Activated T-helper 1 cell treated with anti-CD3 and anti-CD28 coated beads, Interleukin-12 subunit alpha, Interleukin-12 subunit beta, Interleukin-2, Interleukin-4 antibody, amounts not matched to agents 30 ng/mL and 10 ng/mL and 1 ng/mL, durations not matched to agents 14 hours and 24 hours and 36 hours (primary cell): ENCODE results near the gene ENAH. TPM values are rescaled to one million over a fixed set of nuclear protein-coding genes. Genes with fewer than 3 reads are reported as not detected.
"Not testable (repeated sequence)": the region's sequence is repeated elsewhere in the genome, so short reads cannot be mapped to it uniquely, and the experiment has no call there.

Source experiments
- DNase-seq: peaks from one replicate; pipeline ENCODE4 v3.0.0; 2021; ENCODE audit warnings: low spot score
- H3K27ac Mint-ChIP-seq: one replicate; pipeline ENCODE4 v1.8.0; 2021; ENCODE audit warnings: mild to moderate bottlenecking, mixed read lengths
- H3K27me3 Mint-ChIP-seq: one replicate; pipeline ENCODE4 v1.8.0; 2022; ENCODE audit warnings: mild to moderate bottlenecking, moderate library complexity, mixed read lengths; ENCODE audit not compliant: insufficient read depth
- H3K36me3 Mint-ChIP-seq: one replicate; pipeline ENCODE4 v1.8.0; 2021; ENCODE audit warnings: low read depth, mixed read lengths
- H3K4me1 Mint-ChIP-seq: one replicate; pipeline ENCODE4 v1.8.0; 2021; ENCODE audit warnings: low read depth, mixed read lengths
- H3K4me3 Mint-ChIP-seq: one replicate; pipeline ENCODE4 v1.8.0; 2021; ENCODE audit warnings: mild to moderate bottlenecking, moderate library complexity, mixed read lengths
- H3K9me3 Mint-ChIP-seq: one replicate; pipeline ENCODE4 v1.8.0; 2021; ENCODE audit warnings: mixed read lengths
- intact Hi-C: fragments of 100-400 bp; cut with micrococcal nuclease; formaldehyde crosslinking; loops from one replicate; pipeline ENCODE4 v1.15.1; 2024
- total RNA-seq: library from RNA; stranded (reverse); gene quantifications from 2 replicates; pipeline ENCODE4 v1.2.3, GENCODE V29; 2022

ENAH gene
- total RNA-seq, 1 donor from 2014 or later = 0.23 TPM

- intact Hi-C loops = no loop called here
- H3K4me1 Mint-ChIP-seq = no peaks in the 10 kb centered on the region
- DNase-seq = no peak
- H3K27me3 Mint-ChIP-seq = peaks cover 12% of the 10 kb centered on the region
- no peaks in the 10 kb centered on the region for H3K36me3 Mint-ChIP-seq
- H3K9me3 Mint-ChIP-seq = no peaks in the 10 kb centered on the region
- H3K4me3 Mint-ChIP-seq = no peak overlapping the region
- H3K27ac Mint-ChIP-seq = no peak overlapping the region
Measured at GRCh38 chr1:225666495-225666894, 13.6 kb upstream of the ENAH start.

DNA sequence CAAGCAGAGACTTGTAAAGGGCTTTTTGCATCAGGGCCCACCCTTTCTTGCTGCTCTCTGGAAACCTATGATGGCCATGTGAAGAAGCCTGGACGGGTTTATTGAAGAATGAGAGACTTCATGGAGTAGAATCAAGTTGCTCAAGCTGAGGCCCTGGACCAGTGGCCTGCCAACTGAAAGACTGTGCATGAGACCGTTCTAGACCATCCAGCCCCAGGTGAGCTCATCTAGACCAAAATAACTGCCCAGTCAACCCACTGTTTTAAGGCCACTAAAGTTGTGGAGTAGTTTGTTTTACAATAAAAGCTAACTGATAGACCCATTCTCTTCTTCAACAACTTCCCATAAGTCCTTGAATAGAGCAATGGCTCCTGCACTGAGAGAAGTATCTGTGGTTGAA lies 11.8 kb upstream of the ENAH start:
- H3K9me3 Mint-ChIP-seq = no peaks in the 10 kb centered on the region

DNA sequence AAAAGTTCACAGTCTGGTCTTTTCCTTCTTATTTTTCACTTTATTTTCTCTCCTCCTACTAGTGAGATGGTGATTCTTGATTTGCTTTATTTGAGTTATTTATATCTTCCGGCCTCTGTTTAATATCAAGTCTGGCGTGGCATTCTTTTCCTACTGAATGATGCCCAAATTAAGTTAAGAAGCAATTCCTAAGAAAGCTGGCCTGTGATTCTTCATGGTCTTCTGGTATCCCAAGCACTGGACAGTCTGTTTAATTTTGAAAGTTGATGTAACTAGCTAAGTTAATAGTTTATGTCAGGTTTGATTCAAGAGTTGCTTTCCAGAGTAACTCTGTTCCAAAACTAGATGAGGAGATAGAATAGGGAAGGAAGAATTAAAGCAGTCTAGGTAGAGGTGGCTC lies 9.2 kb upstream of the ENAH start:
- Mint-ChIP-seq H3K36me3 (no peaks in the 10 kb centered on the region), H3K4me1 (no peaks in the 10 kb centered on the region), H3K27ac (no peak overlapping the region), H3K27me3 (peaks cover 12% of the 10 kb centered on the region), H3K4me3 (no peak overlapping the region), H3K9me3 (no peaks in the 10 kb centered on the region)
- intact Hi-C loops = no loop called here
- no peak for DNase-seq

More for the DNA sequence above, 11.8 kb upstream of the ENAH start:
- intact Hi-C loops = no loop called here
- no peaks in the 10 kb centered on the region for H3K4me1 Mint-ChIP-seq
- no peak for DNase-seq
- no peak overlapping the region for H3K27ac Mint-ChIP-seq
- H3K36me3 Mint-ChIP-seq = no peaks in the 10 kb centered on the region
- H3K4me3 Mint-ChIP-seq = no peak overlapping the region
- H3K27me3 Mint-ChIP-seq = peaks cover 10% of the 10 kb centered on the region

- Mint-ChIP-seq H3K4me3 (no peak overlapping the region), H3K4me1 (no peaks in the 10 kb centered on the region), H3K36me3 (no peaks in the 10 kb centered on the region), H3K9me3 (no peaks in the 10 kb centered on the region), H3K27me3 (peaks cover 11% of the 10 kb centered on the region), H3K27ac (no peak overlapping the region)
- intact Hi-C loops = no loop called here
- no peak for DNase-seq
Measured at GRCh38 chr1:225660544-225660946, 7.6 kb upstream of the ENAH start.

GRCh38 chr1:225658041-225658440 lies 5.1 kb upstream of the ENAH start:
- Mint-ChIP-seq H3K27me3 (peaks cover 28% of the 10 kb centered on the region), H3K4me3 (no peak overlapping the region), H3K36me3 (no peaks in the 10 kb centered on the region), H3K9me3 (no peaks in the 10 kb centered on the region), H3K27ac (no peak overlapping the region), H3K4me1 (peaks cover 6% of the 10 kb centered on the region)
- no peak for DNase-seq
- intact Hi-C loops = loop anchor here (10.0 kb wide), 1 partner anchor 267 kb away; the partner anchor contains the start of gene PYCR2

GRCh38 chr1:225657462-225657989 lies 4.6 kb upstream of the ENAH start:
- peaks cover 28% of the 10 kb centered on the region for H3K27me3 Mint-ChIP-seq
- H3K27ac Mint-ChIP-seq = no peak overlapping the region
- no peaks in the 10 kb centered on the region for H3K9me3 Mint-ChIP-seq
- intact Hi-C loops = loop anchor here (10.0 kb wide), 1 partner anchor 267 kb away; the partner anchor contains the start of gene PYCR2
- DNase-seq = no peak
- H3K4me1 Mint-ChIP-seq = peaks cover 6% of the 10 kb centered on the region
- no peak overlapping the region for H3K4me3 Mint-ChIP-seq
- no peaks in the 10 kb centered on the region for H3K36me3 Mint-ChIP-seq

- peaks cover 37% of the 10 kb centered on the region for H3K27me3 Mint-ChIP-seq
- not testable (repeated sequence) for H3K9me3 Mint-ChIP-seq, H3K36me3 Mint-ChIP-seq, DNase-seq, H3K27ac Mint-ChIP-seq, H3K4me3 Mint-ChIP-seq
- H3K4me1 Mint-ChIP-seq = peaks cover 16% of the 10 kb centered on the region
- intact Hi-C loops = loop anchor here (10.0 kb wide), 1 partner anchor 269 kb away; the partner anchor contains the start of gene PYCR2
Measured at GRCh38 chr1:225656259-225656655, 3.3 kb upstream of the ENAH start.

GRCh38 chr1:225655509-225656258 lies 2.8 kb upstream of the ENAH start:
- Mint-ChIP-seq H3K36me3 (no peaks in the 10 kb centered on the region), H3K9me3 (no peaks in the 10 kb centered on the region), H3K27me3 (peaks cover 43% of the 10 kb centered on the region), H3K27ac (no peak overlapping the region), H3K4me3 (no peak overlapping the region), H3K4me1 (peaks cover 16% of the 10 kb centered on the region)
- no peak for DNase-seq
- intact Hi-C loops = loop anchor here (2.0 to 10.0 kb wide), 2 partner anchors 175 to 269 kb away; partner anchors contain the start of gene PYCR2

GRCh38 chr1:225654688-225655508 lies 2.0 kb upstream of the ENAH start:
- H3K27me3 Mint-ChIP-seq = peaks cover 51% of the 10 kb centered on the region
- no peak for DNase-seq
- peak overlapping the region; percentile 45 for H3K4me3 Mint-ChIP-seq
- H3K9me3 Mint-ChIP-seq = no peaks in the 10 kb centered on the region
- H3K36me3 Mint-ChIP-seq = no peaks in the 10 kb centered on the region
- intact Hi-C loops = loop anchor here (2.0 to 10.0 kb wide), 2 partner anchors 174 to 270 kb away; partner anchors contain the start of gene PYCR2
- no peak overlapping the region for H3K27ac Mint-ChIP-seq
- H3K4me1 Mint-ChIP-seq = peaks cover 16% of the 10 kb centered on the region

DNA sequence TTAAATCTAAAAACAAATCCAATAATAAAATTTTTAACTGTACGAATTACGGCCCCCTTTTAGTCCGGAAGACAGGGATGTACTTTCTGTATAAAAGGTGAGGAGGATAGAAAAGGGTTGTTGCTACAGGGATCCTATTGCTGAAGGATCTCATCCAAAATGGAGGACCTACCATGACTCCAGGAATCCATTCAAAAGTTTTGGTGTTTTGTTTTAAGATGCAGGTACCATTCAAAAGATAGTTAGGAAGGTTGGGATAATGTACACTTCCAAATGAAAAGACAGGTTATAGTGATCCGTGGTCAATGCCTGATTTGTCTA lies 1.3 kb upstream of the ENAH start:
- Mint-ChIP-seq H3K9me3 (no peaks in the 10 kb centered on the region), H3K4me1 (peaks cover 16% of the 10 kb centered on the region), H3K27ac (no peak overlapping the region), H3K36me3 (no peaks in the 10 kb centered on the region), H3K4me3 (peak overlapping the region; percentile 67), H3K27me3 (peaks cover 57% of the 10 kb centered on the region)
- intact Hi-C loops = loop anchor here (2.0 to 10.0 kb wide), 2 partner anchors 173 to 271 kb away; partner anchors contain the start of gene PYCR2
- no peak for DNase-seq

DNA sequence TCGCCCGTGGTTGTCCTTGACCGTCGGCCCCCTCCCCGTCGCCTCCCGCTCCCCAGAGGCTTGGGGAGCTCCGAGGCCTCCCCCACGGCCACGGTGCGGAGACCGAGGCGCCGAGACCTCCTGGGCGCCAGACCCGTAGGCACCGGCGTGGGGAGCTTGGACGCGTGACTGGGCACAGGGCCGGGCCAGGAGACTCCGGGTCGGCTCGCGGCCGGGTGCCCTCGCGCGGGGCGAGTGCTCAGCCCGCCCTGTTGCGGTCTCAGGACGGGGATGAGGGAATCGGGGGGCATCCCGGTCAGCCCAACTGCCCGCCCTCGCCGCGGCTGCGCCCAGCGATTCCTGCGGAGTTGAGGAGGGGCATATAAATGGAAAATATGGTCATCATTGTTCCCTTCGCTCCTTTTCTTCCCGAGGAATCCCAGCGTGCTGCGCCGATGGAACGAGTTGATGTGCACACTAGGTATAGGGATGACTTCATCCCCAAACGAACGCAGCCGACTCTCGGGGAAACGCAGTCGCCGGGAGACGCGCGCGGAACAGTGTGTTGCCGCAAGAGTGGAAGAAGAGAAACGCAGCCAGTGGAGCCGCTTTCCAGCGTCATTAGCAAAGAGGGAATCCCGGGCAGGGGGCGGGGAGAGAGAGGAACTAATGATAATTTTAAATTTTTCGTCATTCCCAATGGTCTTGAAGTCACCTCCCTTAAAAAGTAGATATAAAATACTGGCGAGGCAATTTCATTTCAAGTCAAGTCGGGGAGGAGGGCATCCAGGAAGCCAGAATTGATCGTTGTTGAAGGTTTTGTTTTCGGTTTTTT lies 747 bp upstream of the ENAH start:
- Mint-ChIP-seq H3K9me3 (no peaks in the 10 kb centered on the region), H3K27ac (no peak overlapping the region), H3K27me3 (peaks cover 62% of the 10 kb centered on the region), H3K4me1 (peaks cover 16% of the 10 kb centered on the region), H3K4me3 (peak overlapping the region; percentile 67), H3K36me3 (no peaks in the 10 kb centered on the region)
- DNase-seq = no peak
- intact Hi-C loops = loop anchor here (2.0 to 10.0 kb wide), 2 partner anchors 173 to 271 kb away; partner anchors contain the start of gene PYCR2
